ENCODE results near the gene PRUNE1.
A peak's percentile ranks its signal among the peaks of the same experiment; 100 is the strongest.

The PRUNE1 gene

GRCh38 chr1:150976401-150976821, 31.8 kb upstream of the PRUNE1 start:
- ChIA-PET POLR2A (interaction anchor here (0.6 to 3.6 kb wide), 2 partner anchors 30 to 559 kb away, joined by 3 to 20 read pairs; partner anchors contain the start of gene MINDY1), CTCF (interaction anchor here (1.0 to 7.1 kb wide), 4 partner anchors 9 to 417 kb away, joined by 3 to 51 read pairs (median 6); partner anchors contain the start of gene MINDY1)
- TF ChIP-seq L3MBTL2 (conservative IDR thresholded peaks at IDR 0.05) (no peak), HDGF (IDR thresholded peaks at IDR 0.05; ENCODE audit: borderline replicate concordance) (no peak), FOXM1 (IDR thresholded peaks at IDR 0.05; ENCODE audit: borderline replicate concordance) (no peak), SUZ12 (IDR thresholded peaks at IDR 0.05) (no peak), FOXK2 (IDR thresholded peaks at IDR 0.05) (no peak), ARNT (IDR thresholded peaks at IDR 0.05) (no peak)
- TF ChIP-seq, protein P1, sequence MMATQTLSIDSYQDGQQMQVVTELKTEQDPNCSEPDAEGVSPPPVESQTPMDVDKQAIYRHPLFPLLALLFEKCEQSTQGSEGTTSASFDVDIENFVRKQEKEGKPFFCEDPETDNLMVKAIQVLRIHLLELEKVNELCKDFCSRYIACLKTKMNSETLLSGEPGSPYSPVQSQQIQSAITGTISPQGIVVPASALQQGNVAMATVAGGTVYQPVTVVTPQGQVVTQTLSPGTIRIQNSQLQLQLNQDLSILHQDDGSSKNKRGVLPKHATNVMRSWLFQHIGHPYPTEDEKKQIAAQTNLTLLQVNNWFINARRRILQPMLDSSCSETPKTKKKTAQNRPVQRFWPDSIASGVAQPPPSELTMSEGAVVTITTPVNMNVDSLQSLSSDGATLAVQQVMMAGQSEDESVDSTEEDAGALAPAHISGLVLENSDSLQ (IDR thresholded peaks at IDR 0.05) = no peak
- DNase-seq (ENCODE audit: extremely low spot score) = no peak

- ChIA-PET CTCF (interaction anchor here (1.0 to 7.1 kb wide), 3 partner anchors 10 to 418 kb away, joined by 3 to 51 read pairs (median 3); partner anchors contain the start of gene MINDY1), POLR2A (interaction anchor here (0.6 to 3.6 kb wide), 3 partner anchors 29 to 560 kb away, joined by 3 to 20 read pairs (median 7); partner anchors contain the start of gene MINDY1)
- no peak for TF ChIP-seq FOXK2 (IDR thresholded peaks at IDR 0.05)
- TF ChIP-seq TARDBP (IDR thresholded peaks at IDR 0.05) = no peak
- no peak for TF ChIP-seq NFRKB (IDR thresholded peaks at IDR 0.05)
- TF ChIP-seq CTBP1 (IDR thresholded peaks at IDR 0.05; ENCODE audit: borderline replicate concordance) = no peak
- no peak for TF ChIP-seq ELF4 (IDR thresholded peaks at IDR 0.05)
- TF ChIP-seq BHLHE40 (IDR thresholded peaks at IDR 0.05; ENCODE audit: borderline replicate concordance) = no peak
- TF ChIP-seq, protein P1 (IDR thresholded peaks at IDR 0.05) = no peak
- no peak for TF ChIP-seq ZNF384 (IDR thresholded peaks at IDR 0.05)
- no peak for TF ChIP-seq SUZ12 (IDR thresholded peaks at IDR 0.05)
- no peak for TF ChIP-seq FOXA1 (IDR thresholded peaks at IDR 0.05)
- TF ChIP-seq FOXM1 (IDR thresholded peaks at IDR 0.05; ENCODE audit: borderline replicate concordance) = no peak
- DNase-seq (ENCODE audit: extremely low spot score) = no peak
Observed at GRCh38 chr1:150976879-150977694, 31.2 kb upstream of the PRUNE1 start.

DNA sequence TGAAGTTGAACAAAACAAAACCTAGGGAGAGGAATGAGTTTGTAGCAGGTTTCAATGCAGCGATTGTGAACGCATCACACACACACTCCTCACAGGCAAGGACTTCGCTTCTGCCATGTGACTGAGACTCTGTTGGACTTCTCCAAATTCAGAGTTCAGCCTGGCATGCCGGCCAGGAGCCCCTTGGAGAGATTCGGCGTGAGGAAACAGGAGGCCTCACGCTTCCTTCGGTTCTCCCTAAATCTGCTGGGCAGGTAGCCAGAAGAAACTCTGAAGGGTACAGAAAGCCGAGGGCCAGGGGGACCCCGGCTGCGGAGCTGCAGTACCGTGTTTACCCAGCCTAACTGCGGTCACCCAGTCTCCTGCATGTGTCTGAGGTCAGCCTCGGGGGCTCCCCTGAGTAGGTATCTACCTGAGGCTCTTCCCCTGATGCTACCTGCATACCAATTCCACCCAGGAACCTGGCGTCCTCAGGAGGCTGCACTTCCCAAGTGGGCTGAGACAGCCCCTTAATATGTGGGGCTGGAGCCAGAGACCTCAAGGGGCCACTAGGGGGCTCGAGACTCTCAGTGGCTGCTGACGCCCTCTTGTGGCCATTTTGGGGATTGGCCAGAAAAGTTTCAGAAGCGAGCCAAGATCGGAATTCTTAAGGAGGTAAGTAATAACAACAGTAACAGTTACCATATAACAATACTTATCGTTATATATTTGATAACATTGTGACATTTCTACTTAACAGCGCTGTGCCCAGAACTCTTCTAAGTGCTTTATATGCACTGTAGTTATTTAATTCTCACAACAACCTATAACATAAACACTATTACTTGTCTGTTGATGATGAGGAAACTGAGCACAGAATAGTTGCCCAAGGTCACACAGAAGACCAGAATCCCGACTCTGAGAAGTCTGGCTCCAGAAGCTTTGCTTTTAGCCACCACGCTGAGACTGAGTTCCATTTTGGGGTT, 28.9 kb upstream of the PRUNE1 start:
- ChIA-PET POLR2A (interaction anchor here (2.6 kb wide), 1 partner anchor 27 kb away, joined by 7 read pairs; the partner anchor contains the start of gene MINDY1), CTCF (interaction anchor here (0.7 to 10.3 kb wide), 5 partner anchors 9 to 190 kb away, joined by 3 to 70 read pairs (median 4); partner anchors contain the start of gene MINDY1)
- peak; percentile 91 for DNase-seq (ENCODE audit: extremely low spot score)
- no peak for TF ChIP-seq ELF4 (IDR thresholded peaks at IDR 0.05)
- TF ChIP-seq LEF1 (IDR thresholded peaks at IDR 0.05; ENCODE audit: borderline replicate concordance) = no peak
- 0 out of 2 replicates have a peak, but pooled peaks have one; percentile 8 for TF ChIP-seq HDGF (IDR thresholded peaks at IDR 0.05; ENCODE audit: borderline replicate concordance)
- no peak for TF ChIP-seq FOXM1 (IDR thresholded peaks at IDR 0.05; ENCODE audit: borderline replicate concordance)
- TF ChIP-seq BHLHE40 (IDR thresholded peaks at IDR 0.05; ENCODE audit: borderline replicate concordance) = no peak
- TF ChIP-seq ARNT (IDR thresholded peaks at IDR 0.05) = peak; percentile 77; the same call in 1 of the 2 replicates
- no peak for TF ChIP-seq CTBP1 (IDR thresholded peaks at IDR 0.05; ENCODE audit: borderline replicate concordance)
- no peak for TF ChIP-seq NFRKB (IDR thresholded peaks at IDR 0.05)
- no peak for TF ChIP-seq ZNF384 (IDR thresholded peaks at IDR 0.05)
- TF ChIP-seq FOXK2 (IDR thresholded peaks at IDR 0.05) = no peak
- no peak for TF ChIP-seq TARDBP (IDR thresholded peaks at IDR 0.05)
- no peak for TF ChIP-seq FOXA1 (IDR thresholded peaks at IDR 0.05)
- no peak for TF ChIP-seq SUZ12 (IDR thresholded peaks at IDR 0.05)
- TF ChIP-seq SP1 (IDR thresholded peaks at IDR 0.05) = no peak
- TF ChIP-seq, protein P1 (IDR thresholded peaks at IDR 0.05) = no peak
- no peak for TF ChIP-seq L3MBTL2 (conservative IDR thresholded peaks at IDR 0.05)

GRCh38 chr1:150981177-150981804, 27.0 kb upstream of the PRUNE1 start:
- POLR2A ChIA-PET = interaction anchor here (2.9 kb wide), 1 partner anchor 25 kb away, joined by 16 read pairs; the partner anchor contains the start of gene MINDY1
- DNase-seq (ENCODE audit: extremely low spot score) = peak; percentile 42

More at GRCh38 chr1:150981177-150981804, 27.0 kb upstream of the PRUNE1 start:
- TF ChIP-seq CTBP1 (IDR thresholded peaks at IDR 0.05; ENCODE audit: borderline replicate concordance) = no peak
- TF ChIP-seq FOXM1 (IDR thresholded peaks at IDR 0.05; ENCODE audit: borderline replicate concordance) = no peak
- TF ChIP-seq TARDBP (IDR thresholded peaks at IDR 0.05) = no peak
- TF ChIP-seq FOXK2 (IDR thresholded peaks at IDR 0.05) = no peak
- no peak for TF ChIP-seq LEF1 (IDR thresholded peaks at IDR 0.05; ENCODE audit: borderline replicate concordance)
- no peak for TF ChIP-seq L3MBTL2 (conservative IDR thresholded peaks at IDR 0.05)
- TF ChIP-seq BHLHE40 (IDR thresholded peaks at IDR 0.05; ENCODE audit: borderline replicate concordance) = no peak
- no peak for TF ChIP-seq SP1 (IDR thresholded peaks at IDR 0.05)
- no peak for TF ChIP-seq ELF4 (IDR thresholded peaks at IDR 0.05)
- no peak for TF ChIP-seq ZNF384 (IDR thresholded peaks at IDR 0.05)
- no peak for TF ChIP-seq FOXA1 (IDR thresholded peaks at IDR 0.05)
- TF ChIP-seq NFRKB (IDR thresholded peaks at IDR 0.05) = no peak
- no peak for TF ChIP-seq SUZ12 (IDR thresholded peaks at IDR 0.05)
- TF ChIP-seq HDGF (IDR thresholded peaks at IDR 0.05; ENCODE audit: borderline replicate concordance) = no peak
- TF ChIP-seq ARNT (IDR thresholded peaks at IDR 0.05) = no peak
- CTCF ChIA-PET = interaction anchor here (0.7 to 10.3 kb wide), 3 partner anchors 15 to 25 kb away, joined by 4 to 70 read pairs (median 51); partner anchors contain the start of gene MINDY1
